Measurements from ENCODE around the gene AOC3. TPM values are rescaled to one million over a fixed set of nuclear protein-coding genes. Genes with fewer than 3 reads are reported as not detected.

The AOC3 gene
- polyA plus RNA-seq, 3 donors = 0.85 TPM; not detected in 2

- 92% methylated on average over 8 of the region's 12 CpGs for WGBS (ENCODE audit: insufficient coverage)
- Mint-ChIP-seq H3K4me3 (no peak overlapping the region), H3K9me3 (peaks cover 5 to 18% (median 14%) of the 10 kb centered on the region in 7 donors), H3K36me3 (peaks cover 0 to 3% of the 10 kb centered on the region in 2 donors), H3K27ac (no peak overlapping the region), H3K4me1 (no peaks in the 10 kb centered on the region), H3K27me3 (ENCODE audit: low read depth in 3 of 3) (peaks cover 2 to 9% (median 6%) of the 10 kb centered on the region in 3 donors)
- Histone ChIP-seq H3K9me3 (replicated peaks in 1 of 2; ENCODE audit: control insufficient read depth in 1 of 2, insufficient read depth in 1 of 2, low read length in 2 of 2) (peaks cover 0 to 10% of the 10 kb centered on the region in 2 donors), H3K27me3 (ENCODE audit: control insufficient read depth in 2 of 2, insufficient read depth in 2 of 2, low read length in 2 of 2) (no peaks in the 10 kb centered on the region), H3K4me1 (ENCODE audit: control insufficient read depth in 1 of 2, insufficient read depth in 2 of 2, low read length in 2 of 2) (no peaks in the 10 kb centered on the region), H3K9ac (ENCODE audit: insufficient read depth, low read length, poor library complexity, severe bottlenecking) (no peak overlapping the region), H3K27ac (ENCODE audit: low read depth in 1 of 2, low read length in 2 of 2) (no peak overlapping the region), H3K4me2 (replicated peaks; ENCODE audit: extremely low read depth, low read length, poor library complexity, severe bottlenecking) (no peak overlapping the region), H3K36me3 (replicated peaks in 1 of 2; ENCODE audit: control insufficient read depth in 1 of 2, insufficient read depth in 2 of 2, low read length in 2 of 2) (no peaks in the 10 kb centered on the region), H2AFZ (ENCODE audit: insufficient read depth, low read depth, low read length, poor library complexity, severe bottlenecking) (no peak overlapping the region), H3K4me3 (replicated peaks in 1 of 3; ENCODE audit: low read depth in 2 of 3, low read length in 3 of 3) (no peak overlapping the region), H3K79me2 (ENCODE audit: insufficient read depth, low read length) (no peaks in the 10 kb centered on the region), H4K20me1 (ENCODE audit: insufficient read depth, low read length) (no peaks in the 10 kb centered on the region)
- TF ChIP-seq, protein P1, sequence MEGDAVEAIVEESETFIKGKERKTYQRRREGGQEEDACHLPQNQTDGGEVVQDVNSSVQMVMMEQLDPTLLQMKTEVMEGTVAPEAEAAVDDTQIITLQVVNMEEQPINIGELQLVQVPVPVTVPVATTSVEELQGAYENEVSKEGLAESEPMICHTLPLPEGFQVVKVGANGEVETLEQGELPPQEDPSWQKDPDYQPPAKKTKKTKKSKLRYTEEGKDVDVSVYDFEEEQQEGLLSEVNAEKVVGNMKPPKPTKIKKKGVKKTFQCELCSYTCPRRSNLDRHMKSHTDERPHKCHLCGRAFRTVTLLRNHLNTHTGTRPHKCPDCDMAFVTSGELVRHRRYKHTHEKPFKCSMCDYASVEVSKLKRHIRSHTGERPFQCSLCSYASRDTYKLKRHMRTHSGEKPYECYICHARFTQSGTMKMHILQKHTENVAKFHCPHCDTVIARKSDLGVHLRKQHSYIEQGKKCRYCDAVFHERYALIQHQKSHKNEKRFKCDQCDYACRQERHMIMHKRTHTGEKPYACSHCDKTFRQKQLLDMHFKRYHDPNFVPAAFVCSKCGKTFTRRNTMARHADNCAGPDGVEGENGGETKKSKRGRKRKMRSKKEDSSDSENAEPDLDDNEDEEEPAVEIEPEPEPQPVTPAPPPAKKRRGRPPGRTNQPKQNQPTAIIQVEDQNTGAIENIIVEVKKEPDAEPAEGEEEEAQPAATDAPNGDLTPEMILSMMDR (IDR thresholded peaks at IDR 0.05) = no peak
- intact Hi-C loops (cut with micrococcal nuclease) = no loop called here
- DNase-seq = no peak
Measured at GRCh38 chr17:42868338-42868737, 17.3 kb downstream of the AOC3 start.

DNA sequence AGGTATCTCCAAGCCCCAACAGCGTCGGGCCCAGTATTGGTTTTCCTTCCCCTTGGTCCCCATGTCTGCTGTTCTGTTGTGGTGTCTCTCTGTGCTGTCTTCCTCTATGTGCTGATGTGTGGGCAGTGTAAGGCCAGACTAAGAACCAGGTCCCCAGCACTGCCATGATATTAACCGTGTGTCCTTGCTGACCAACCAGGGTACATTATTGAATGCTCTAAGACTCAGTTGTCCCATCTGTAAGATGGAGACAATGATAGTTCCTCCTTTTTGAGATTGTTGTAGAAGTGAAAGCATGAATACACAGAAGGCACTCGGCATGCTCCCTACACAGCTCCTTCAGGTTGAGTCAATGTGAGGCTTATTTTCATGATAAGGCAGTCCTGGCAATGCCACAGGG lies 20.6 kb downstream of the AOC3 start:
- TF ChIP-seq, protein P1 (IDR thresholded peaks at IDR 0.05) = no peak
- WGBS (ENCODE audit: insufficient coverage) = 95% methylated on average over 3 of the region's 4 CpGs
- Mint-ChIP-seq H3K27me3 (ENCODE audit: low read depth in 3 of 3) (peaks cover 0 to 7% (median 4%) of the 10 kb centered on the region in 3 donors), H3K9me3 (peaks cover 5 to 18% (median 14%) of the 10 kb centered on the region in 7 donors), H3K4me3 (no peak overlapping the region), H3K36me3 (peaks cover 0 to 3% of the 10 kb centered on the region in 2 donors), H3K27ac (no peak overlapping the region), H3K4me1 (peaks cover 3% of the 10 kb centered on the region)
- Histone ChIP-seq H3K9ac (ENCODE audit: insufficient read depth, low read length, poor library complexity, severe bottlenecking) (no peak overlapping the region), H3K27ac (ENCODE audit: low read depth in 1 of 2, low read length in 2 of 2) (no peak overlapping the region), H3K4me1 (ENCODE audit: control insufficient read depth in 1 of 2, insufficient read depth in 2 of 2, low read length in 2 of 2) (no peaks in the 10 kb centered on the region), H4K20me1 (ENCODE audit: insufficient read depth, low read length) (no peaks in the 10 kb centered on the region), H3K27me3 (ENCODE audit: control insufficient read depth in 2 of 2, insufficient read depth in 2 of 2, low read length in 2 of 2) (no peaks in the 10 kb centered on the region), H3K9me3 (replicated peaks in 1 of 2; ENCODE audit: control insufficient read depth in 1 of 2, insufficient read depth in 1 of 2, low read length in 2 of 2) (peaks cover 0 to 10% of the 10 kb centered on the region in 2 donors), H3K36me3 (replicated peaks in 1 of 2; ENCODE audit: control insufficient read depth in 1 of 2, insufficient read depth in 2 of 2, low read length in 2 of 2) (no peaks in the 10 kb centered on the region), H2AFZ (ENCODE audit: insufficient read depth, low read depth, low read length, poor library complexity, severe bottlenecking) (no peak overlapping the region), H3K4me3 (replicated peaks in 1 of 3; ENCODE audit: low read depth in 2 of 3, low read length in 3 of 3) (no peak overlapping the region), H3K4me2 (replicated peaks; ENCODE audit: extremely low read depth, low read length, poor library complexity, severe bottlenecking) (no peak overlapping the region), H3K79me2 (ENCODE audit: insufficient read depth, low read length) (no peaks in the 10 kb centered on the region)
- intact Hi-C loops (cut with micrococcal nuclease) = no loop called here
- no peak for DNase-seq

Measured in CD14-positive monocyte (primary cell).